HEK293 (cell line): ENCODE data around the gene TTC39C.

Source experiments
- CTCF ChIA-PET: fragments of 350-600 bp; formaldehyde crosslinking; extraction: SDS; loops from one replicate; lab custom pipeline; 2021; ENCODE audit warnings: antibody characterized with exemption; lab: Yijun Ruan, JAX
- POLR2A ChIA-PET: fragments of 300-600 bp; formaldehyde crosslinking; extraction: SDS; loops from one replicate; lab custom pipeline; 2020; ENCODE audit warnings: antibody characterized with exemption, inconsistent platforms; lab: Yijun Ruan, JAX
- H3K27ac ChIP-seq: fragments of 200-500 bp; sonication (Bioruptor generic); 2 replicates; pipeline ENCODE4 v1.5.1; 2014; ENCODE audit warnings: low read depth, low read length, control low read depth, inconsistent platforms; ENCODE audit errors: extremely low read depth
- H3K36me3 ChIP-seq, 2 experiments: fragments of 200-500 bp in 1 of 2; sonication (Bioruptor generic) in 1 of 2; 1 replicate in 1 of 2; 2 replicates in 1 of 2; pipeline ENCODE4 v1.5.1; 2014 to 2017; ENCODE audit warnings: inconsistent platforms in 2 of 2, low read length in 2 of 2; ENCODE audit not compliant: control insufficient read depth in 2 of 2, insufficient read depth in 1 of 2
- H3K4me1 ChIP-seq: fragments of 200-500 bp; sonication (Bioruptor generic); 2 replicates; pipeline ENCODE4 v1.5.1; 2014; ENCODE audit warnings: mild to moderate bottlenecking, low read length, inconsistent platforms; ENCODE audit not compliant: control insufficient read depth, insufficient read depth
- H3K4me3 ChIP-seq: 2 replicates; pipeline ENCODE4 v1.5.1; 2011; ENCODE audit warnings: low read depth, mild to moderate bottlenecking, control low read depth, low read length, moderate library complexity
- H3K9me3 ChIP-seq: fragments of 200-500 bp; sonication (Bioruptor generic); 2 replicates; pipeline ENCODE4 v1.5.1; 2014; ENCODE audit warnings: low read depth, low read length, inconsistent platforms; ENCODE audit not compliant: control insufficient read depth, insufficient read depth
- FEZF1 ChIP-seq: fragments of 450-650 bp; formaldehyde crosslinking; IDR thresholded peaks from 2 replicates; pipeline ENCODE4 v1.5.1; 2016; ENCODE audit warnings: missing biosample characterization, missing genetic modification characterization
- GLIS1 ChIP-seq: fragments of 450-650 bp; formaldehyde crosslinking; IDR thresholded peaks from 2 replicates; pipeline ENCODE4 v1.5.1; 2016; ENCODE audit warnings: missing biosample characterization, missing genetic modification characterization
- KLF9 ChIP-seq: fragments of 450-650 bp; formaldehyde crosslinking; IDR thresholded peaks from 2 replicates; pipeline ENCODE4 v1.5.1; 2016; ENCODE audit warnings: missing biosample characterization, missing genetic modification characterization, low read depth
- SP3 ChIP-seq: fragments of 450-650 bp; formaldehyde crosslinking; IDR thresholded peaks from 2 replicates; pipeline ENCODE4 v1.5.1; 2016; ENCODE audit warnings: missing biosample characterization, missing genetic modification characterization
- TCF7L2 ChIP-seq: IDR thresholded peaks from 2 replicates; pipeline ENCODE4 v1.6.1; 2011; ENCODE audit warnings: low read depth, mild to moderate bottlenecking, inconsistent platforms, low read length, moderate library complexity, borderline replicate concordance
- WT1 ChIP-seq: fragments of 450-650 bp; formaldehyde crosslinking; IDR thresholded peaks from 2 replicates; pipeline ENCODE4 v1.5.1; 2016; ENCODE audit warnings: missing biosample characterization, missing genetic modification characterization
- ZBTB10 ChIP-seq: fragments of 450-650 bp; formaldehyde crosslinking; IDR thresholded peaks from 2 replicates; pipeline ENCODE4 v1.5.1; 2016; ENCODE audit warnings: missing biosample characterization, missing genetic modification characterization
- ZNF140 ChIP-seq: fragments of 450-650 bp; formaldehyde crosslinking; IDR thresholded peaks from 2 replicates; pipeline ENCODE4 v1.5.1; 2016; ENCODE audit warnings: missing biosample characterization, missing genetic modification characterization
- ZNF184 ChIP-seq: fragments of 450-650 bp; IDR thresholded peaks from 2 replicates; pipeline ENCODE4 v1.5.1; 2018; ENCODE audit warnings: missing biosample characterization, mild to moderate bottlenecking, missing genetic modification characterization
- ZNF521 ChIP-seq: fragments of 450-650 bp; formaldehyde crosslinking; IDR thresholded peaks from 2 replicates; pipeline ENCODE4 v1.5.1; 2017; ENCODE audit warnings: missing biosample characterization, mild to moderate bottlenecking, missing genetic modification characterization
- ZNF624 ChIP-seq: fragments of 450-650 bp; formaldehyde crosslinking; IDR thresholded peaks from 2 replicates; pipeline ENCODE4 v1.5.1; 2017; ENCODE audit warnings: missing biosample characterization, missing genetic modification characterization
- ZNF791 ChIP-seq: fragments of 450-650 bp; formaldehyde crosslinking; IDR thresholded peaks from 2 replicates; pipeline ENCODE4 v1.5.1; 2016; ENCODE audit warnings: missing biosample characterization, missing genetic modification characterization
- ZSCAN18 ChIP-seq: fragments of 450-650 bp; formaldehyde crosslinking; IDR thresholded peaks from 2 replicates; pipeline ENCODE4 v1.5.1; 2016; ENCODE audit warnings: missing biosample characterization, missing genetic modification characterization
- TF ChIP-seq, protein P1 (sequence below): fragments of 450-650 bp; formaldehyde crosslinking; IDR thresholded peaks from 2 replicates; pipeline ENCODE4 v1.5.1; 2016; ENCODE audit warnings: missing biosample characterization, missing genetic modification characterization
- TF ChIP-seq, protein P2 (sequence below): fragments of 450-650 bp; formaldehyde crosslinking; optimal IDR thresholded peaks from 2 replicates; pipeline ENCODE3; 2016; ENCODE audit warnings: missing biosample characterization, mild to moderate bottlenecking, missing genetic modification characterization

The TTC39C gene

GRCh38 chr18:24153397-24153796 lies 138.8 kb downstream of the TTC39C start:
- no peaks in the 10 kb centered on the region for H3K4me1 ChIP-seq
- no peak overlapping the region for H3K4me3 ChIP-seq
- TF ChIP-seq SP3 (tag by site-specific recombination) (no peak), ZNF140 (no peak), GLIS1 (tag by site-specific recombination) (no peak), WT1 (no peak), KLF9 (tag by site-specific recombination) (no peak), ZNF624 (tag by site-specific recombination) (no peak), ZBTB10 (tag by site-specific recombination) (no peak), ZSCAN18 (tag by site-specific recombination) (no peak), TCF7L2 (no peak), ZNF521 (tag by site-specific recombination) (no peak), ZNF791 (tag by site-specific recombination) (no peak), FEZF1 (tag by site-specific recombination) (no peak)
- TF ChIP-seq, protein P1, sequence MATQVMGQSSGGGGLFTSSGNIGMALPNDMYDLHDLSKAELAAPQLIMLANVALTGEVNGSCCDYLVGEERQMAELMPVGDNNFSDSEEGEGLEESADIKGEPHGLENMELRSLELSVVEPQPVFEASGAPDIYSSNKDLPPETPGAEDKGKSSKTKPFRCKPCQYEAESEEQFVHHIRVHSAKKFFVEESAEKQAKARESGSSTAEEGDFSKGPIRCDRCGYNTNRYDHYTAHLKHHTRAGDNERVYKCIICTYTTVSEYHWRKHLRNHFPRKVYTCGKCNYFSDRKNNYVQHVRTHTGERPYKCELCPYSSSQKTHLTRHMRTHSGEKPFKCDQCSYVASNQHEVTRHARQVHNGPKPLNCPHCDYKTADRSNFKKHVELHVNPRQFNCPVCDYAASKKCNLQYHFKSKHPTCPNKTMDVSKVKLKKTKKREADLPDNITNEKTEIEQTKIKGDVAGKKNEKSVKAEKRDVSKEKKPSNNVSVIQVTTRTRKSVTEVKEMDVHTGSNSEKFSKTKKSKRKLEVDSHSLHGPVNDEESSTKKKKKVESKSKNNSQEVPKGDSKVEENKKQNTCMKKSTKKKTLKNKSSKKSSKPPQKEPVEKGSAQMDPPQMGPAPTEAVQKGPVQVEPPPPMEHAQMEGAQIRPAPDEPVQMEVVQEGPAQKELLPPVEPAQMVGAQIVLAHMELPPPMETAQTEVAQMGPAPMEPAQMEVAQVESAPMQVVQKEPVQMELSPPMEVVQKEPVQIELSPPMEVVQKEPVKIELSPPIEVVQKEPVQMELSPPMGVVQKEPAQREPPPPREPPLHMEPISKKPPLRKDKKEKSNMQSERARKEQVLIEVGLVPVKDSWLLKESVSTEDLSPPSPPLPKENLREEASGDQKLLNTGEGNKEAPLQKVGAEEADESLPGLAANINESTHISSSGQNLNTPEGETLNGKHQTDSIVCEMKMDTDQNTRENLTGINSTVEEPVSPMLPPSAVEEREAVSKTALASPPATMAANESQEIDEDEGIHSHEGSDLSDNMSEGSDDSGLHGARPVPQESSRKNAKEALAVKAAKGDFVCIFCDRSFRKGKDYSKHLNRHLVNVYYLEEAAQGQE (tag by site-specific recombination), result no peak
- TF ChIP-seq, protein P2, sequence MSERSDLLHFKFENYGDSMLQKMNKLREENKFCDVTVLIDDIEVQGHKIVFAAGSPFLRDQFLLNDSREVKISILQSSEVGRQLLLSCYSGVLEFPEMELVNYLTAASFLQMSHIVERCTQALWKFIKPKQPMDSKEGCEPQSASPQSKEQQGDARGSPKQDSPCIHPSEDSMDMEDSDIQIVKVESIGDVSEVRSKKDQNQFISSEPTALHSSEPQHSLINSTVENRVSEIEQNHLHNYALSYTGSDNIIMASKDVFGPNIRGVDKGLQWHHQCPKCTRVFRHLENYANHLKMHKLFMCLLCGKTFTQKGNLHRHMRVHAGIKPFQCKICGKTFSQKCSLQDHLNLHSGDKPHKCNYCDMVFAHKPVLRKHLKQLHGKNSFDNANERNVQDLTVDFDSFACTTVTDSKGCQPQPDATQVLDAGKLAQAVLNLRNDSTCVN (tag by site-specific recombination), result no peak
- H3K27ac ChIP-seq, result no peak overlapping the region
- CTCF ChIA-PET, result interaction anchor here (0.7 to 2.1 kb wide), 2 partner anchors 23 to 53 kb away, joined by 4 to 8 read pairs; no protein-coding TSS in a partner anchor
- peaks cover 0 to 44% of the 10 kb centered on the region in 2 experiments; a peak in 2 of 3 replicates for H3K36me3 ChIP-seq
- POLR2A ChIA-PET, result no interaction called here
- no peaks in the 10 kb centered on the region for H3K9me3 ChIP-seq

- TF ChIP-seq ZNF184 (tag by site-specific recombination), result no peak
- no peak overlapping the region for H3K27ac ChIP-seq
- peaks cover 3 to 67% of the 10 kb centered on the region in 2 experiments for H3K36me3 ChIP-seq
- H3K4me1 ChIP-seq, result no peaks in the 10 kb centered on the region
- no peaks in the 10 kb centered on the region for H3K9me3 ChIP-seq
- no peak overlapping the region for H3K4me3 ChIP-seq
- CTCF ChIA-PET, result interaction anchor here (0.7 to 2.6 kb wide), 2 partner anchors 19 to 22 kb away, joined by 4 to 9 read pairs; no protein-coding TSS in a partner anchor
- POLR2A ChIA-PET, result interaction anchor here (1.0 kb wide), 1 partner anchor 19 kb away, joined by 3 read pairs; the partner anchor contains the start of gene CABYR
Measured at GRCh38 chr18:24157855-24158254, 143.3 kb downstream of the TTC39C start.
